HTR-8/SVneo (cell line): ENCODE measurements around the gene CD200R1L.

Source experiments
- DNase-seq: peaks from one replicate; pipeline ENCODE4 v3.0.0; 2011; ENCODE audit warnings: low spot score, mixed read lengths; ENCODE audit not compliant: insufficient read length
- FAIRE-seq: peaks from 2 replicates; lab custom pipeline; 2011; peaks lifted over from hg19 to GRCh38; lab: Jason Lieb, UNC

The CD200R1L gene

DNA sequence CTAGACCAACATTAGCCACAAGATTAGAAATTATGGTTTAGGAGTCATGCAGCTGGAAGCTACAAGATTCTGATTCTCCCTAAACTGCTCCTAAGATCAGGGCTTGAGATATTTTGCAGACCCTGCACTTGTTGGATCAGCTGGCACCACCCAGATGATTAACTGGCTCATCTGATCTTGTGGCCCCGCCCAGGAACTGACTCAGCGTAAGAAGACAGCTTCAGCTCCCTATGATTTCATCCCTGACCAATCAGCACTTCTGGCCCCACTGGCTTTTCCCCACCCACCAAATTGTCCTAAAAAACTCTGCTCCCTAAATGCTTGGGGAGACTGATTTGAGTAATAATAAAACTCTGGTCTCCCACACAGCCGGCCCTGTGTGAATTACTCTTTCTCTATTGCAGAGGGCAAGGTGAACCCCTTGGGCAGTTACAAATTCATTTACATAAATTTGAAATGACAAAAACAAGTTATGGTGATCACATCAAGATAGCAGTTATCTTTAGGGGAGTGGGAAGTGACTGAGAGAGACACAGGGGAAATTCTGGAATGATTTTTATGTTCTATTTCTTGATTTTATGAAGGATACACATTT, 76.5 kb downstream of the CD200R1L start:
- DNase-seq (no peak), FAIRE-seq (no peak)

GRCh38 chr3:112769286-112769978, 77.2 kb downstream of the CD200R1L start:
- FAIRE-seq (no peak), DNase-seq (no peak)

- no peak for FAIRE-seq
- no peak for DNase-seq
These were observed 78.9 kb downstream of the CD200R1L start for GRCh38 chr3:112767777-112768176.

GRCh38 chr3:112767177-112767576, 79.5 kb downstream of the CD200R1L start:
- FAIRE-seq: no peak
- DNase-seq: no peak
